ENCODE data around the gene MCCC1.

Gene MCCC1

GRCh38 chr3:182970811-182971418, 128.4 kb downstream of the MCCC1 start:
- Histone ChIP-seq H3K4me1 (ENCODE audit: control insufficient read depth, insufficient read depth, low read length, unreplicated experiment) (peaks cover 34% of the 10 kb centered on the region), H3K27ac (ENCODE audit: low read depth, low read length) (no peak overlapping the region), H3K27me3 (ENCODE audit: insufficient read depth, low read length) (no peaks in the 10 kb centered on the region), H2AFZ (ENCODE audit: low read length, unreplicated experiment) (no peak overlapping the region), H3K36me3 (ENCODE audit: insufficient read depth, low read length) (no peaks in the 10 kb centered on the region), H3K4me3 (ENCODE audit: low read depth, low read length) (no peak overlapping the region), H3K79me2 (ENCODE audit: control insufficient read depth, insufficient read depth, low read length, unreplicated experiment) (peaks cover 77% of the 10 kb centered on the region)

DNA sequence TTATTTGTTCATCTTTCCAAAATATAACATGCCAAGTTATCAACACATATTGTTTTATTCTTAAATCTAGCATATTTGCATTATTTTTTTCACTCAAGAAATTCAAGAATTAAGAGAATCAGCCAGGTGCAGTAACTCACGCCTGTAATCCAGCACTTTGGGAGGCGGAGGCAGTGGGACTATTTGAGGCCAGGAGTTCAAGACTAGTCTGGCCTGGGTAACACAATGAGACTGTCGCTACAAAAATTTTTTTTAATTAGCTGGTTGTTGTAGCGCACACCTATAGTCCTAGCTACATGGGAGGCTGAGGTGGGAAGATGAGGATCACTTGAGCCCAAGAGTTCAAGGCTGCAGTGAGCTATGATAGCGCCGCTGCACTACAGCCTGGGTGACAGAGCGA, 129.4 kb downstream of the MCCC1 start:
- Histone ChIP-seq H3K4me1 (ENCODE audit: control insufficient read depth, insufficient read depth, low read length, unreplicated experiment) (peaks cover 34% of the 10 kb centered on the region), H3K79me2 (ENCODE audit: control insufficient read depth, insufficient read depth, low read length, unreplicated experiment) (peaks cover 78% of the 10 kb centered on the region), H3K36me3 (ENCODE audit: insufficient read depth, low read length) (no peaks in the 10 kb centered on the region), H2AFZ (ENCODE audit: low read length, unreplicated experiment) (no peak overlapping the region), H3K27ac (ENCODE audit: low read depth, low read length) (peak overlapping the region; percentile 75), H3K27me3 (ENCODE audit: insufficient read depth, low read length) (no peaks in the 10 kb centered on the region), H3K4me3 (ENCODE audit: low read depth, low read length) (no peak overlapping the region)

- H3K4me3 ChIP-seq (ENCODE audit: low read depth, low read length) = no peak overlapping the region
- H3K4me1 ChIP-seq (ENCODE audit: control insufficient read depth, insufficient read depth, low read length, unreplicated experiment) = peaks cover 34% of the 10 kb centered on the region
- H3K27me3 ChIP-seq (ENCODE audit: insufficient read depth, low read length) = no peaks in the 10 kb centered on the region
- H3K27ac ChIP-seq (ENCODE audit: low read depth, low read length) = peak overlapping the region; percentile 75
- no peaks in the 10 kb centered on the region for H3K36me3 ChIP-seq (ENCODE audit: insufficient read depth, low read length)
- H2AFZ ChIP-seq (ENCODE audit: low read length, unreplicated experiment) = no peak overlapping the region
- H3K79me2 ChIP-seq (ENCODE audit: control insufficient read depth, insufficient read depth, low read length, unreplicated experiment) = peaks cover 79% of the 10 kb centered on the region
Observed at GRCh38 chr3:182969277-182969676, 130.0 kb downstream of the MCCC1 start.

DNA sequence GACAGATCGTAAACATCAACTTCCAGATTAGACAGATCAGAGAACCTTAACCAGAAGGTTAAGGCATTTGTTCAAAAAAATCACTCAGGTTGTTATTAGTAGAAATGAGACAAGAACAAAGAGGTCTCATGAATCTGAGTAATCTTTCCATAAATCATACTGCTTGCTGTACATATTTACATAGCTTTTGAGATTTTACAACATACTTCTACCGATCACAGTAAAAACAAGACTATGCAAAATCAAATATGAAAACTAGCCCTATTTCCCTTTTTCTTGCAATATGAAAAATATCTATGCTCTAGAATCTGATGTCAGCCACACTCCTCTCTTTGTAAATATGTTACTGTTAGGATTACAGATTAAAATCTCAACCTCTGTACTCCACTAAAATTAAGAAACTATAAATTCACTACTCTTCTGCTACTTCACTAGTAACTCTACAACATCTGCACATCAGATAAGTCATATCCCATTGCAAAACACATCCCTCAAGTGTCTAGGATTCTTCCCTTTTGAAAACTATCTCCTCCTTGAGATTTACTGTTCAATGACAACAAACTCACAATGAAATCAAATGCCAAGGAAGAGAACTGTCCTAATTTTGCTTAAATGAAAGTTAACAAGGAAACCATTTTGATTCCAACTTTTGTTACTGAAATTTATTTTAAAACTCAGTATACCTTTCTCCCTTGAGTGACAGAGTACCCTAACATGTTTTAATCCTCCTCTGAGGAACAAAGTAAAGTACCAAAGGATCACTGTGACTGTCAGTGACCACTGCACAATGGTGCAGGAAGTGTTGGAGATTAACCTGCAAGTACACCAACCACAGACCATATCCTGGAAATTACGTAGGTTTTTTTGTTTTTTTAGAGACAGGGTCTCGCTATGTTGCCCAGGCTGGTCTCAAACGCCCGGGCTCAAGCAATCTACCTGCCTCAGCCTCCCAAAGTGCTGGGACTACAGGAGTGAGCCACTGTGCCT, 131.8 kb downstream of the MCCC1 start:
- peaks cover 13% of the 10 kb centered on the region; the same call in 1 of the 2 replicates for H3K36me3 ChIP-seq (ENCODE audit: insufficient read depth, low read length)
- H3K4me3 ChIP-seq (ENCODE audit: low read depth, low read length) = no peak overlapping the region
- no peaks in the 10 kb centered on the region for H3K27me3 ChIP-seq (ENCODE audit: insufficient read depth, low read length)
- peaks cover 34% of the 10 kb centered on the region for H3K4me1 ChIP-seq (ENCODE audit: control insufficient read depth, insufficient read depth, low read length, unreplicated experiment)
- H3K79me2 ChIP-seq (ENCODE audit: control insufficient read depth, insufficient read depth, low read length, unreplicated experiment) = peaks cover 69% of the 10 kb centered on the region
- H3K27ac ChIP-seq (ENCODE audit: low read depth, low read length) = no peak overlapping the region
- H2AFZ ChIP-seq (ENCODE audit: low read length, unreplicated experiment) = no peak overlapping the region

- Histone ChIP-seq H3K4me1 (ENCODE audit: control insufficient read depth, insufficient read depth, low read length, unreplicated experiment) (peaks cover 33% of the 10 kb centered on the region), H3K27ac (ENCODE audit: low read depth, low read length) (no peak overlapping the region), H3K27me3 (ENCODE audit: insufficient read depth, low read length) (no peaks in the 10 kb centered on the region), H3K36me3 (ENCODE audit: insufficient read depth, low read length) (peaks cover 13% of the 10 kb centered on the region; the same call in 1 of the 2 replicates), H3K79me2 (ENCODE audit: control insufficient read depth, insufficient read depth, low read length, unreplicated experiment) (peaks cover 54% of the 10 kb centered on the region), H3K4me3 (ENCODE audit: low read depth, low read length) (no peak overlapping the region), H2AFZ (ENCODE audit: low read length, unreplicated experiment) (no peak overlapping the region)
Observed at GRCh38 chr3:182965861-182966366, 133.4 kb downstream of the MCCC1 start.
